Mesendoderm (in vitro differentiated cells): ENCODE measurements around the gene HMHB1.

ENCODE experiments used
- DNase-seq: peaks from one replicate; pipeline ENCODE4 v3.0.0; 2013
- H2AK5ac ChIP-seq: 2 replicates; pipeline ENCODE4 v1.6.1; 2013; ENCODE audit warnings: low read length, inconsistent platforms
- H2BK120ac ChIP-seq: 2 replicates; pipeline ENCODE4 v1.6.1; 2013; ENCODE audit warnings: low read depth, mild to moderate bottlenecking, low read length, moderate library complexity, mixed read lengths
- H2BK15ac ChIP-seq: replicated peaks from 2 replicates; pipeline ENCODE4 v1.6.1; 2013; ENCODE audit warnings: low read depth, mild to moderate bottlenecking, moderate library complexity
- H2BK5ac ChIP-seq: 2 replicates; pipeline ENCODE4 v1.6.1; 2013; ENCODE audit warnings: low read length, inconsistent platforms
- H3K18ac ChIP-seq: 2 replicates; pipeline ENCODE4 v1.6.1; 2013; ENCODE audit warnings: mild to moderate bottlenecking, low read length, mixed read lengths
- H3K23ac ChIP-seq: one replicate; pipeline ENCODE4 v1.6.1; 2013; ENCODE audit warnings: low read length
- H3K27ac ChIP-seq: 2 replicates; pipeline ENCODE4 v1.5.1; 2013; ENCODE audit warnings: low read depth, mild to moderate bottlenecking, inconsistent platforms, low read length, moderate library complexity
- H3K27me3 ChIP-seq: 2 replicates; pipeline ENCODE4 v1.6.1; 2013; ENCODE audit warnings: low read length, control low read depth, mild to moderate bottlenecking, inconsistent platforms; ENCODE audit not compliant: insufficient read depth, poor library complexity
- H3K36me3 ChIP-seq: 2 replicates; pipeline ENCODE4 v1.6.1; 2013; ENCODE audit warnings: low read length, inconsistent platforms; ENCODE audit not compliant: control insufficient read depth, insufficient read depth
- H3K4ac ChIP-seq: one replicate; pipeline ENCODE4 v1.6.1; 2013; ENCODE audit warnings: low read depth, mild to moderate bottlenecking, low read length, moderate library complexity
- H3K4me1 ChIP-seq: 2 replicates; pipeline ENCODE4 v1.6.1; 2013; ENCODE audit warnings: low read depth, low read length, inconsistent platforms; ENCODE audit not compliant: control insufficient read depth
- H3K4me2 ChIP-seq: 2 replicates; pipeline ENCODE4 v1.6.1; 2013; ENCODE audit warnings: low read length
- H3K4me3 ChIP-seq: 2 replicates; pipeline ENCODE4 v1.5.1; 2013; ENCODE audit warnings: mild to moderate bottlenecking, low read length
- H3K56ac ChIP-seq: one replicate; pipeline ENCODE4 v1.6.1; 2013; ENCODE audit warnings: low read length
- H3K79me1 ChIP-seq: 2 replicates; pipeline ENCODE4 v1.6.1; 2013; ENCODE audit warnings: low read length, inconsistent platforms
- H3K79me2 ChIP-seq: 2 replicates; pipeline ENCODE4 v1.6.1; 2013; ENCODE audit warnings: mild to moderate bottlenecking, low read length; ENCODE audit not compliant: control insufficient read depth, insufficient read depth
- H3K9ac ChIP-seq: 2 replicates; pipeline ENCODE4 v1.6.1; 2013; ENCODE audit warnings: low read length, inconsistent platforms
- H4K5ac ChIP-seq: one replicate; pipeline ENCODE4 v1.6.1; 2013; ENCODE audit warnings: low read length
- H4K8ac ChIP-seq: one replicate; pipeline ENCODE4 v1.6.1; 2013; ENCODE audit warnings: low read depth, mild to moderate bottlenecking, control low read depth, low read length, moderate library complexity
- WGBS: extraction: QIAGEN DNeasy Blood & Tissue Kit; methylation state at CpG from one replicate; pipeline ENCODE4 v1.1.7; 2013; ENCODE audit warnings: low lambda C conversion rate, missing lambda C conversion rate; ENCODE audit not compliant: insufficient coverage; ENCODE audit errors: extremely low coverage; 5-methylcytosine and 5-hydroxymethylcytosine counted together

HMHB1 gene

DNA sequence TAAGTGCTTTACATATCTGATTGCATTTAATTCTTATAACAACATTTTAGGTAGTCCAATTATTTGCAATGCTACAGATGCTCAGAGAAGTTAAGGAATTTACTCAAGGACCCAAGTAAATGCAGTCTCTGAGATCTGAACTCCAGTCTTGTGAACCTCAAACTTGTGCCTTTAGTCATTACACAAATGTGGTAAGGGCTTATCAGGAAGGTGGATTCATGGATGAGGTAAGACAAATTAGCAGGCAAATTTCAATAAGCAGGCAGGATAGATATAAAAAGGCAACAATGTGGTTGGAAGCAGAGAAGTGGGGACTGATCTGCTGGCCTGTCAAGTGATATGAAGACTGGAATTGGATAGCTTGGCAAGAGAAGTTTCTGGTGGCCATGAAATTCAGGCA lies 29.5 kb downstream of the HMHB1 start:
- no peak for DNase-seq

DNA sequence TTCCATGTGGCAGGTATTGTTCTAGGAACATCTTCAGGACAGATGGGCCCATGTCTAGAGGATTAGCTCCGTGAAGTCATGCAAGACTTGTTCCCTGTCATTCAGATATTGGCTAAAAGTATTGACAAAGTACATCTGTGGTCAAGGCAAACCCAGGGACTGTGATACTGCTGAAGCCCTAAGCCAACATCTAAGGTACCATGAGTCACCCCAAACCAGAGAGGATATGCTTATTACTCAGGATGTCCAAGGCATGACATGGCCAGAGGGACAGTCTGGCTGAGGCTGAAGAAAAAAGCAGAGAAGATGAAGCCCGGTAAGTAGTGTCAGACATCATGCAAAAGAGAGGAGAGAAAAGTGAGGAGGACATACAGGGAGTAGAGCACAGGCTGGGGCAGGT lies 31.0 kb downstream of the HMHB1 start:
- Histone ChIP-seq H3K4me3 (no peak overlapping the region), H3K9ac (no peak overlapping the region), H3K4ac (no peak overlapping the region), H3K27me3 (no peaks in the 10 kb centered on the region), H2BK15ac (no peak overlapping the region), H3K23ac (no peak overlapping the region), H3K27ac (no peak overlapping the region), H3K4me2 (no peak overlapping the region), H4K5ac (no peak overlapping the region), H3K36me3 (no peaks in the 10 kb centered on the region), H2BK5ac (no peak overlapping the region), H2BK120ac (no peak overlapping the region), H3K56ac (no peak overlapping the region), H4K8ac (no peak overlapping the region), H3K79me1 (no peaks in the 10 kb centered on the region), H2AK5ac (no peak overlapping the region), H3K79me2 (no peaks in the 10 kb centered on the region), H3K18ac (no peak overlapping the region), H3K4me1 (no peaks in the 10 kb centered on the region)
- no CpG with 5 or more reads among the region's 2 CpGs for WGBS
- DNase-seq = no peak

More for the DNA sequence above, 29.5 kb downstream of the HMHB1 start:
- H3K79me1 ChIP-seq = no peaks in the 10 kb centered on the region
- no peak overlapping the region for H2BK5ac ChIP-seq
- H3K4ac ChIP-seq = no peak overlapping the region
- no peak overlapping the region for H2BK15ac ChIP-seq
- no peak overlapping the region for H2BK120ac ChIP-seq
- no peak overlapping the region for H4K8ac ChIP-seq
- H3K27me3 ChIP-seq = no peaks in the 10 kb centered on the region
- no peaks in the 10 kb centered on the region for H3K36me3 ChIP-seq
- no peak overlapping the region for H3K56ac ChIP-seq
- H3K4me2 ChIP-seq = no peak overlapping the region
- no peaks in the 10 kb centered on the region for H3K4me1 ChIP-seq
- no peak overlapping the region for H3K18ac ChIP-seq
- H3K4me3 ChIP-seq = no peak overlapping the region
- H2AK5ac ChIP-seq = no peak overlapping the region
- H3K79me2 ChIP-seq = no peaks in the 10 kb centered on the region
- H4K5ac ChIP-seq = no peak overlapping the region
- H3K23ac ChIP-seq = no peak overlapping the region
- H3K9ac ChIP-seq = no peak overlapping the region
- H3K27ac ChIP-seq = no peak overlapping the region

DNA sequence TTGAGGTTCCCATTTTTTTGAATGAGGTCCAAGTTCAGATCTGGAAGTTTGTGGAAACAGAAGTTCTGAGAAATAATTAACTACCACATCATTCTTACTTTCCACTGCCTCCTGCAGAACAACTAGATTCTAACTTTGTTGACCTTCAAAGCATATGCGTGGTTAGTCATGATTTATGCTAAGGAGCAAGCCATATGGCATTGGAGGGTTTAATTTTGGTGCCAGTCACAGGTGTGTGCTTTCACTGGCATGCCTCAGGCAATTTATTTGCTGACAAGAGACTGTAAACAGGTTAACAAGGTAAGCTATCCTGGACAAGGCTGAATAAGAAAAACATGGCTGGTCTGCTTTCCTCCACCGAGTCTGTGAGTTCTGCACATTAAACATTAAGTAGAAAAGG lies 31.5 kb downstream of the HMHB1 start:
- no peak overlapping the region for H3K56ac ChIP-seq
- H3K4me3 ChIP-seq = no peak overlapping the region
- no peaks in the 10 kb centered on the region for H3K4me1 ChIP-seq
- no CpG with 5 or more reads among the region's 2 CpGs for WGBS
- no peak overlapping the region for H2BK5ac ChIP-seq
- H3K23ac ChIP-seq = no peak overlapping the region
- H3K4me2 ChIP-seq = no peak overlapping the region
- H3K27me3 ChIP-seq = no peaks in the 10 kb centered on the region
- H3K27ac ChIP-seq = no peak overlapping the region
- no peak overlapping the region for H4K8ac ChIP-seq
- no peaks in the 10 kb centered on the region for H3K36me3 ChIP-seq
- H2BK120ac ChIP-seq = no peak overlapping the region
- H3K79me2 ChIP-seq = no peaks in the 10 kb centered on the region
- H3K18ac ChIP-seq = no peak overlapping the region
- H2BK15ac ChIP-seq = no peak overlapping the region
- H3K4ac ChIP-seq = no peak overlapping the region
- no peaks in the 10 kb centered on the region for H3K79me1 ChIP-seq
- DNase-seq = no peak
- H4K5ac ChIP-seq = no peak overlapping the region
- H3K9ac ChIP-seq = no peak overlapping the region
- no peak overlapping the region for H2AK5ac ChIP-seq

DNA sequence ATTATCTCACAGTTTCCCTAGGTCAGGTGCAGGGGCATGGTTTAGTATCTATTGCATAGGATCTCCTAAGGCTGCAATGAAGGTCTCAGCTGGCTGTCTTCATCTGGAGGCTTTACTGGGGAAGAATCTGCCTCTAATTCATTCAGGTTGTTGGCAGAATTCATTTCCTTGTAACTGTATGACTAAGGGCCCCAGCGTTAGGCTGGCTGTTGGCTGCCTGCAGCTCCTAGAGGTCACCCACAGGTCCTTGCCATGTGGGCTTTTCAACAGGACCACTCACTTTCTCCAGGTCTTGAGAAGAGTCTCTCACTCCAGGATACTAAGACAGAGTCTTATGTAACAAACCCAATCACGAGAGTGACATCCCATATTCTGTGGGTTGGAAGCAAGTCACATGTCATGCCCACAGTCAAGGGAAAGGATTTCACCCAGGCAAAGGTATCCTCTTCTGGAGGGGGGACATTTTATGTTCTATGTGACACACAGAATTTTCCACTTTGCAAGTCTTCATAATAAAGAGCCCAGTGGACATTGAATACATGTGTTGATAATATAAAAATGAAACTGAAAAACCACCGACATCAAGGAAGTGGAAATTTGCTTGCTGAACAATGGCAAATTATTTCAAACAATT lies 38.2 kb downstream of the HMHB1 start:
- Histone ChIP-seq H3K79me2 (no peaks in the 10 kb centered on the region), H3K9ac (no peak overlapping the region), H3K36me3 (no peaks in the 10 kb centered on the region), H3K18ac (no peak overlapping the region), H2BK15ac (no peak overlapping the region), H2BK5ac (no peak overlapping the region), H3K4me3 (no peak overlapping the region), H3K23ac (no peak overlapping the region), H4K8ac (no peak overlapping the region), H3K4me1 (no peaks in the 10 kb centered on the region), H2BK120ac (no peak overlapping the region), H3K56ac (no peak overlapping the region), H4K5ac (no peak overlapping the region), H3K27ac (no peak overlapping the region), H3K4ac (peak overlapping the region; percentile 4), H2AK5ac (no peak overlapping the region), H3K79me1 (no peaks in the 10 kb centered on the region), H3K27me3 (no peaks in the 10 kb centered on the region), H3K4me2 (no peak overlapping the region)
- DNase-seq = no peak
- WGBS = no CpG with 5 or more reads among the region's 3 CpGs

DNA sequence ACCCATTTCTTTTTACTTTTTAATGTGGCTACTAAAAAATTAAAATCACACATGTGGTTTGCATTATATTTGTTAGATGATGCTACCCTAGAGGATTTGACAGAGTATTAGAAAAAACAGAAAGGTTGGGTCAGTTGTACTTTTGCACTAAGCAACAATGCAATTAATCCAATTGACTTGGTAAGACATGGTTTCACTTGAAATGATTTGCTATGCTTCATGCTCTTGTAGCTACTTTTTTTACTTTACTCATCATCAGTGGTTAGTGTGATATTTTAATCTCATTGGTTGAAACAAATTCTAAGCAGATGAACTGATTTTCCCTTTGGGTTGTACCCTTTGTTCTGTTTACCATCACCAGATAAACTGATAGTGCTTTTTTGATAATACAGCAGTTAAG lies 39.4 kb downstream of the HMHB1 start:
- Histone ChIP-seq H3K27ac (no peak overlapping the region), H4K5ac (no peak overlapping the region), H3K56ac (no peak overlapping the region), H4K8ac (no peak overlapping the region), H2AK5ac (no peak overlapping the region), H3K4me2 (no peak overlapping the region), H3K23ac (no peak overlapping the region), H3K4ac (no peak overlapping the region), H3K18ac (no peak overlapping the region), H3K27me3 (no peaks in the 10 kb centered on the region), H3K4me1 (no peaks in the 10 kb centered on the region), H3K36me3 (no peaks in the 10 kb centered on the region), H3K4me3 (no peak overlapping the region), H3K79me1 (no peaks in the 10 kb centered on the region), H2BK5ac (no peak overlapping the region), H2BK15ac (no peak overlapping the region), H3K79me2 (no peaks in the 10 kb centered on the region), H3K9ac (no peak overlapping the region), H2BK120ac (no peak overlapping the region)
- DNase-seq = no peak

DNA sequence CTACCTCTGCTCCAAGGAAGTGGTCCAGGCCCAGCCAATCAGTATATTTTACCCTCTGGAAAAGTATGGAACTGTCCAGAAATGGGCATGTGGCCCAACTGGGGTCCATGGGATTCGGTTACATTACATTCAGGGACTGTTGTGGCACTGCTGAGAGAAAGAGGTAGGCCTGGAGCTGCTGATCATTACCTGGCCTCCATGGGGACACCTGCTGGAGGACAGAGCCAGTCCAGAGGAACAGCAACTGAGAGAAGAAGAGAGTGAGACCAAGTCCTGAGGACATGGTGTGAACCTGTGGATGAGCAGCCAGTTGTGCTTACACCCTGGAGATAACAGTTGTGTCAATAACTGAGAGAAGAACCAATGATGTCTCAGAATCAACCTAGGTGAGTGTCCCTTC lies 48.2 kb downstream of the HMHB1 start:
- no peaks in the 10 kb centered on the region for H3K4me1 ChIP-seq
- no peak overlapping the region for H3K18ac ChIP-seq
- H4K8ac ChIP-seq = no peak overlapping the region
- H2BK5ac ChIP-seq = no peak overlapping the region
- H3K27ac ChIP-seq = no peak overlapping the region
- H2AK5ac ChIP-seq = no peak overlapping the region
- WGBS = no CpG with 5 or more reads among the region's 1 CpG
- DNase-seq = peak; percentile 28
- H3K79me2 ChIP-seq = no peaks in the 10 kb centered on the region
- no peak overlapping the region for H4K5ac ChIP-seq
- H3K56ac ChIP-seq = no peak overlapping the region
- no peak overlapping the region for H3K23ac ChIP-seq
- no peak overlapping the region for H3K4me3 ChIP-seq
- H2BK15ac ChIP-seq = no peak overlapping the region
- no peak overlapping the region for H2BK120ac ChIP-seq
- no peaks in the 10 kb centered on the region for H3K36me3 ChIP-seq
- H3K4me2 ChIP-seq = no peak overlapping the region
- H3K27me3 ChIP-seq = no peaks in the 10 kb centered on the region
- no peak overlapping the region for H3K9ac ChIP-seq
- no peaks in the 10 kb centered on the region for H3K79me1 ChIP-seq
- H3K4ac ChIP-seq = no peak overlapping the region
